ENCODE results near the gene TRIM25. TPM values are rescaled to one million over a fixed set of nuclear protein-coding genes. Genes with fewer than 3 reads are reported as not detected.

Gene TRIM25
- total and polyA plus RNA-seq, 2 experiments from 2014 or later, result 11.4 to 24.6 TPM

DNA sequence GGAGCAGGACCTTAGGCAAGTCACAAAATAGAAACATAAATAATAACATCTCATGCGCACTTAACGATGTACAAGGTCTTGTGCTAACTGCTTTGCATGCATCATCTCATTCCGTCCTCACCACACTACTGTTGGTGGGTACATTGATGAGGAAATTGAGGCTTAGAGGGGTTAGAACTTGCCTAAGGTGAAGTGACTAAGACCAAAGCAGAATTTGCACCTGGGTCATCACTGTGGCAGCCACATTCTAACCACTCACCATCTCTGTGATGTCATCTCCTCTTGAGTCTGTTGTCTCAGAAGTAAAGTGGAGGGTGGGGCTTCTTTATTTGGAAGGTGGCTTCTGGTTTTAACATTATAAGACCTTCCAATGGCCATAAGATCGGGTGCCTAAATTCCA lies 20.4 kb upstream of the TRIM25 start:
- H3K9me2 ChIP-seq (replicated peaks; ENCODE audit: insufficient read depth), result no peaks in the 10 kb centered on the region
- no peaks in the 10 kb centered on the region for H3K4me1 ChIP-seq (ENCODE audit: insufficient read depth)
- WGBS (ENCODE audit: low lambda C conversion rate, missing lambda C conversion rate), result 100% methylated on average over 4 of the region's 4 CpGs
- DNase-seq (ENCODE audit: low spot score), result no peak
- H3K27ac ChIP-seq, result no peak overlapping the region
- no peaks in the 10 kb centered on the region for H3K79me2 ChIP-seq
- H3K4me3 ChIP-seq, result no peak overlapping the region
- H3K36me3 ChIP-seq (replicated peaks; ENCODE audit: insufficient read depth, low read depth), result peaks cover 8% of the 10 kb centered on the region
- H3K4me2 ChIP-seq, result no peak overlapping the region
- no peak overlapping the region for H2AFZ ChIP-seq
- no peaks in the 10 kb centered on the region for H3K27me3 ChIP-seq
- TF ChIP-seq CTCF (IDR thresholded peaks at IDR 0.05; ENCODE audit: poor library complexity) (no peak), EZH2 (IDR thresholded peaks at IDR 0.05; ENCODE audit: borderline replicate concordance) (no peak), EZH2phosphoT487 (IDR thresholded peaks at IDR 0.05; ENCODE audit: low read depth, severe bottlenecking, unreplicated experiment) (no peak)
- peaks cover 16% of the 10 kb centered on the region for H3K9me3 ChIP-seq (ENCODE audit: low read depth)
- no peaks in the 10 kb centered on the region for H4K20me1 ChIP-seq (ENCODE audit: insufficient read depth, poor library complexity, severe bottlenecking)

DNA sequence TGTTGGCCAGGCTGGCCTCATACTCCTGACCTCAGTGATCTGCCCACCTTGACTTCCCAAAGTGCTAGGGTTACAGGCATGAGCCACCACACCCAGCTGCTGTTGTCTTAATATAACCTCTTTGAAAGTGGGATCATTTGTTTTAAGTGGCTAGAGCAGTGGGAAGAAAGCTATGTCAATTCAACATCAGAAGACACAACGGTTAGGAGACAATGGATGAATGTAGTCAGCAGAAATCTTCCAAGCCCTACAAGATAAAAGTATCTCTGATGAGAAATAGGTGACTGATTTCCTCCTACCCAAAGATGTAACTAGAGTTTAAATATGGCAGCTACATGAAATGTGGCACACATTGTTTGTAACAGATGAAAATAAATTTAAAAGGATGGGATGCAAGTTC lies 20.0 kb upstream of the TRIM25 start:
- no peak overlapping the region for H3K4me2 ChIP-seq
- no peaks in the 10 kb centered on the region for H3K79me2 ChIP-seq
- no peak for TF ChIP-seq CTCF (IDR thresholded peaks at IDR 0.05; ENCODE audit: poor library complexity)
- TF ChIP-seq EZH2phosphoT487 (IDR thresholded peaks at IDR 0.05; ENCODE audit: low read depth, severe bottlenecking, unreplicated experiment), result no peak
- no peak for TF ChIP-seq EZH2 (IDR thresholded peaks at IDR 0.05; ENCODE audit: borderline replicate concordance)
- H2AFZ ChIP-seq, result no peak overlapping the region
- no peaks in the 10 kb centered on the region for H3K4me1 ChIP-seq (ENCODE audit: insufficient read depth)
- H3K9me2 ChIP-seq (replicated peaks; ENCODE audit: insufficient read depth), result no peaks in the 10 kb centered on the region
- no peaks in the 10 kb centered on the region for H4K20me1 ChIP-seq (ENCODE audit: insufficient read depth, poor library complexity, severe bottlenecking)
- no peak overlapping the region for H3K4me3 ChIP-seq
- no peak overlapping the region for H3K27ac ChIP-seq
- no peaks in the 10 kb centered on the region for H3K27me3 ChIP-seq
- WGBS (ENCODE audit: low lambda C conversion rate, missing lambda C conversion rate), result 100% methylated on average over 1 of the region's 1 CpG
- peaks cover 8% of the 10 kb centered on the region for H3K36me3 ChIP-seq (replicated peaks; ENCODE audit: insufficient read depth, low read depth)
- no peak for DNase-seq (ENCODE audit: low spot score)
- peaks cover 16% of the 10 kb centered on the region for H3K9me3 ChIP-seq (ENCODE audit: low read depth)

DNA sequence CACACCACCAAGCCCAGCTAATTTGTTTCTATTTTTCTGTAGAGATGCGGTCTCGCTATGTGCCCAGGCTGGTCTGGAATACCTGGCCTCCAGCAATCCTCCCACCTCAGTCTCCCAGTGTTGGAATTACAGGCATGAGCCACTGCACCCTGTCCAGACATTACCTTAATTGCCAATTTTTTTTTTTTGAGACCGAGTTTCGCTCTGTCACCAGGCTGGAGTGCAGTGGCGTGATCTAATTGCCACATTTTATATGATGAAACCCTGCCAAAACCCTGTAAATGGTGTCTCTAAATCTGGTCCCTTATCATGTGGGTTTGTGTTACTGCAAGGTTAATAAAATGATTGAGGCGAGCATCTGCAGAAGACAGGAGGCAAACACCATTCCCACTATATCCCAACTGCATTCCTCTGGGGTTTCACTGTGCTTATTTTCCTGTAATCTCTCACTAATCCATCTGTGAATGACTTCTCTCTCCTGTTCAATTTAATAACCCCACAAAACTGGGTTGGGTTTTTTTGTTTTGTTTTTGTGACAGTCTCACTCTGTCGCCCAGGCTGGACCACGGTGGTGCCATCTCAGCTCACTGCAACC lies 19.4 kb upstream of the TRIM25 start:
- H3K4me3 ChIP-seq, result no peak overlapping the region
- no peak overlapping the region for H3K27ac ChIP-seq
- no peak overlapping the region for H3K4me2 ChIP-seq
- DNase-seq (ENCODE audit: low spot score), result no peak
- peaks cover 16% of the 10 kb centered on the region for H3K9me3 ChIP-seq (ENCODE audit: low read depth)
- no peaks in the 10 kb centered on the region for H4K20me1 ChIP-seq (ENCODE audit: insufficient read depth, poor library complexity, severe bottlenecking)
- H3K79me2 ChIP-seq, result no peaks in the 10 kb centered on the region
- H3K27me3 ChIP-seq, result no peaks in the 10 kb centered on the region
- 100% methylated on average over 8 of the region's 8 CpGs for WGBS (ENCODE audit: low lambda C conversion rate, missing lambda C conversion rate)
- H3K9me2 ChIP-seq (replicated peaks; ENCODE audit: insufficient read depth), result no peaks in the 10 kb centered on the region
- peaks cover 8% of the 10 kb centered on the region for H3K36me3 ChIP-seq (replicated peaks; ENCODE audit: insufficient read depth, low read depth)
- H3K4me1 ChIP-seq (ENCODE audit: insufficient read depth), result no peaks in the 10 kb centered on the region
- no peak overlapping the region for H2AFZ ChIP-seq
- TF ChIP-seq EZH2 (IDR thresholded peaks at IDR 0.05; ENCODE audit: borderline replicate concordance) (no peak), EZH2phosphoT487 (IDR thresholded peaks at IDR 0.05; ENCODE audit: low read depth, severe bottlenecking, unreplicated experiment) (no peak), CTCF (IDR thresholded peaks at IDR 0.05; ENCODE audit: poor library complexity) (no peak)
